CD4-positive, alpha-beta T cell (primary cell): ENCODE results near the gene PIK3IP1. TPM values are rescaled to one million over a fixed set of nuclear protein-coding genes. Genes with fewer than 3 reads are reported as not detected.

ENCODE experiments used
- total RNA-seq, 174 experiments: library from RNA in 2 of 174; stranded (reverse) in 2 of 174; gene quantifications; one replicate each; pipeline ENCODE4 v1.2.3 and lab custom pipeline; 2021 to 2026

Gene PIK3IP1
- total RNA-seq, 2 experiments from 2014 or later = 1,063 to 1,072 TPM

Other genes with a start within 250 kb of the PIK3IP1 start
- 1 to 10 TPM; 2.9 TPM for gene SMTN, start 211.2 kb downstream of the PIK3IP1 start, total RNA-seq
- 10 to 100 TPM; 78.0 to 82.4 TPM for gene SELENOM, start 184.9 kb downstream of the PIK3IP1 start, total RNA-seq
- gene INPP5J, start 169.5 kb downstream of the PIK3IP1 start, total RNA-seq = under 1 TPM; 0.59 to 0.69 TPM
- not detected for gene PLA2G3, start 152.0 kb downstream of the PIK3IP1 start, total RNA-seq
- 1 to 10 TPM; 6.2 to 7.7 TPM for gene RNF185, start 132.3 kb downstream of the PIK3IP1 start, total RNA-seq
- gene LIMK2, start 80.2 kb downstream of the PIK3IP1 start, total RNA-seq = 10 to 100 TPM; 13.1 to 14.6 TPM
- gene PATZ1, start 53.9 kb upstream of the PIK3IP1 start, total RNA-seq = 10 to 100 TPM; 54.4 to 58.3 TPM
- 10 to 100 TPM; 57.3 to 72.8 TPM for gene DRG1, start 107.1 kb upstream of the PIK3IP1 start, total RNA-seq
- gene EIF4ENIF1, start 197.4 kb upstream of the PIK3IP1 start, total RNA-seq = 10 to 100 TPM in 1 of 2 experiments, 1 to 10 TPM in 1; 9.4 to 10.6 TPM
- gene SFI1, start 204.0 kb upstream of the PIK3IP1 start, total RNA-seq = 100 to 1,000 TPM; 281 to 291 TPM